Measurements from ENCODE around the gene YRDC.
A peak's percentile ranks its signal among the peaks of the same experiment; 100 is the strongest.

YRDC gene

GRCh38 chr1:37765916-37766664 is 41.9 kb downstream of the YRDC start:
- peak; percentile 35 for DNase-seq

- peak; percentile 83 for DNase-seq
Observed at GRCh38 chr1:37764888-37765441, 43.0 kb downstream of the YRDC start, which contains the start of gene EPHA10. EPHA10 (minus strand) TSS chr1:37765120; CDS start chr1:37765066, 54 bp downstream.

- DNase-seq: no peak
Observed at GRCh38 chr1:37764414-37764825, 43.6 kb downstream of the YRDC start.

GRCh38 chr1:37763791-37764413 is 44.1 kb downstream of the YRDC start:
- DNase-seq: no peak

- no peak for DNase-seq
Observed at GRCh38 chr1:37762516-37762915, 45.5 kb downstream of the YRDC start.

GRCh38 chr1:37761416-37762095 is 46.5 kb downstream of the YRDC start:
- DNase-seq: no peak

- DNase-seq: no peak
Observed at GRCh38 chr1:37759451-37759850, 48.6 kb downstream of the YRDC start.

GRCh38 chr1:37755951-37756560 is 52.0 kb downstream of the YRDC start:
- DNase-seq: no peak

GRCh38 chr1:37755290-37755689 is 52.7 kb downstream of the YRDC start:
- DNase-seq: no peak

GRCh38 chr1:37753473-37754321 is 54.3 kb downstream of the YRDC start:
- no peak for DNase-seq
